Thyroid gland (tissue), 4 donors: ENCODE measurements around the gene IPP. TPM values are rescaled to one million over a fixed set of nuclear protein-coding genes. Genes with fewer than 3 reads are reported as not detected.

Experiments
- DNase-seq, 2 donors: peaks; one replicate each; pipeline ENCODE4 v3.0.0-alpha.2; 2019
- H3K27ac ChIP-seq, 3 donors: fragments of 200-600 bp; sonication (generic); 1 replicate in 2 of 3; 2 replicates in 1 of 3; pipeline ENCODE4 v1.5.1; 2016 to 2019; ENCODE audit warnings: mild to moderate bottlenecking in 1 of 3, moderate library complexity in 1 of 3
- H3K27me3 ChIP-seq: fragments of 200-600 bp; sonication (generic); one replicate; pipeline ENCODE4 v1.5.1; 2019
- H3K36me3 ChIP-seq, 2 donors: fragments of 200-600 bp; sonication (generic); one replicate each; pipeline ENCODE4 v1.5.1; 2016 to 2019
- H3K4me1 ChIP-seq, 2 donors: fragments of 200-600 bp; sonication (generic); one replicate each; pipeline ENCODE4 v1.5.1; 2017 to 2019
- H3K4me3 ChIP-seq, 3 donors: fragments of 200-600 bp; sonication (generic); replicated peaks in 1 of 3; 1 replicate in 2 of 3; 2 replicates in 1 of 3; pipeline ENCODE4 v1.5.1; 2016; ENCODE audit warnings: mild to moderate bottlenecking in 1 of 3
- H3K9me3 ChIP-seq: fragments of 200-600 bp; sonication (generic); one replicate; pipeline ENCODE4 v1.5.1; 2017
- CTCF ChIP-seq, 6 experiments: fragments of 200-600 bp in 3 of 6; fragments of 450-650 bp in 3 of 6; sonication (generic) in 3 of 6; IDR thresholded peaks; one replicate each; pipeline ENCODE4 v1.5.1; 2016 to 2019; ENCODE audit warnings: antibody characterized with exemption in 6 of 6, mild to moderate bottlenecking in 2 of 6, inconsistent platforms in 1 of 6, moderate library complexity in 1 of 6
- POLR2A ChIP-seq, 2 donors: fragments of 450-650 bp; IDR thresholded peaks; one replicate each; pipeline ENCODE4 v1.6.1; 2017; ENCODE audit warnings: antibody characterized with exemption in 2 of 2, mild to moderate bottlenecking in 2 of 2, moderate library complexity in 1 of 2
- WGBS, 2 donors: methylation state at CpG; one replicate each; pipeline ENCODE4 v1.1.5; 2017; 5-methylcytosine and 5-hydroxymethylcytosine counted together
- intact Hi-C: fragments of 100-400 bp; cut with DNase I; formaldehyde crosslinking; loops from one replicate; pipeline ENCODE4 v1.15.1; 2023
- total RNA-seq, 4 donors: library from RNA; depleted of rRNA; stranded (reverse); fragments of >200 nt; gene quantifications; one replicate each; pipeline ENCODE4 v1.2.3, GENCODE V29; 2016

Gene IPP
- total RNA-seq, 4 donors from 2014 or later = 14.9 to 20.1 (median 17.8) TPM

DNA sequence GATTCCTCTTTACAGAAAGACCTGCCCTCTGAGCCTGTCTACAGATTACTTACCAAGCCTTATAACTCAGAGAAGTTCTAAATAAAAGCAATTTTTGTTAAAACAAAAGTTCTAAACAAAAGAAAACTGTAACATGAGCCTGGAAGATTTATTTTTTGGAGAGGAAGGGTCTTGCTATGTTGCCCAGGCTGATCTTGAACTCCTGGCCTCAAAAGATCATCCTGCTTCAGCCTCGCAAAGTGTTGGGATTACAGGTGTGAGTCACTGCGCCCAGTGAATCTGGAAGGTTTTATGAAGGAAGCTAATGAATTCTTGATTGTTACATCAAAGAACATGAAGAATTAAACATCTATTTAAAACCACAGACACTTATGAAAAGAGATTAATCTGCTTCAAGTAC is 91.2 kb downstream of the IPP start:
- DNase-seq = no peak
- WGBS, 2 donors = 91 to 96% methylated on average over 2 of the region's 2 CpGs
- TF ChIP-seq POLR2A (IDR thresholded peaks at IDR 0.05) = no peak
- no peak for TF ChIP-seq CTCF (IDR thresholded peaks at IDR 0.05)
- intact Hi-C loops = no loop called here
- Histone ChIP-seq H3K27me3 (no peaks in the 10 kb centered on the region), H3K36me3 (peaks cover 43 to 46% of the 10 kb centered on the region in 2 donors), H3K9me3 (no peaks in the 10 kb centered on the region), H3K27ac (no peak overlapping the region), H3K4me3 (no peak overlapping the region), H3K4me1 (no peaks in the 10 kb centered on the region)

- Histone ChIP-seq H3K27me3 (no peaks in the 10 kb centered on the region), H3K9me3 (no peaks in the 10 kb centered on the region), H3K4me3 (no peak overlapping the region), H3K36me3 (peaks cover 51% of the 10 kb centered on the region in 2 donors), H3K4me1 (no peaks in the 10 kb centered on the region), H3K27ac (no peak overlapping the region)
- WGBS, 2 donors = 84 to 88% methylated on average over 2 of the region's 2 CpGs
- no peak for DNase-seq
- intact Hi-C loops = no loop called here
- TF ChIP-seq CTCF (IDR thresholded peaks at IDR 0.05) (no peak), POLR2A (IDR thresholded peaks at IDR 0.05) (no peak)
Observed at GRCh38 chr1:45658171-45658570, 92.3 kb downstream of the IPP start.

- 97 to 98% methylated on average over 3 of the region's 3 CpGs for WGBS, 2 donors
- Histone ChIP-seq H3K4me1 (no peaks in the 10 kb centered on the region), H3K27me3 (no peaks in the 10 kb centered on the region), H3K27ac (no peak overlapping the region), H3K4me3 (no peak overlapping the region), H3K36me3 (peaks cover 51 to 55% of the 10 kb centered on the region in 2 donors), H3K9me3 (no peaks in the 10 kb centered on the region)
- TF ChIP-seq POLR2A (IDR thresholded peaks at IDR 0.05) = no peak
- TF ChIP-seq CTCF (IDR thresholded peaks at IDR 0.05) = no peak
- intact Hi-C loops = no loop called here
- no peak for DNase-seq
Observed at GRCh38 chr1:45656573-45657226, 93.8 kb downstream of the IPP start.

DNA sequence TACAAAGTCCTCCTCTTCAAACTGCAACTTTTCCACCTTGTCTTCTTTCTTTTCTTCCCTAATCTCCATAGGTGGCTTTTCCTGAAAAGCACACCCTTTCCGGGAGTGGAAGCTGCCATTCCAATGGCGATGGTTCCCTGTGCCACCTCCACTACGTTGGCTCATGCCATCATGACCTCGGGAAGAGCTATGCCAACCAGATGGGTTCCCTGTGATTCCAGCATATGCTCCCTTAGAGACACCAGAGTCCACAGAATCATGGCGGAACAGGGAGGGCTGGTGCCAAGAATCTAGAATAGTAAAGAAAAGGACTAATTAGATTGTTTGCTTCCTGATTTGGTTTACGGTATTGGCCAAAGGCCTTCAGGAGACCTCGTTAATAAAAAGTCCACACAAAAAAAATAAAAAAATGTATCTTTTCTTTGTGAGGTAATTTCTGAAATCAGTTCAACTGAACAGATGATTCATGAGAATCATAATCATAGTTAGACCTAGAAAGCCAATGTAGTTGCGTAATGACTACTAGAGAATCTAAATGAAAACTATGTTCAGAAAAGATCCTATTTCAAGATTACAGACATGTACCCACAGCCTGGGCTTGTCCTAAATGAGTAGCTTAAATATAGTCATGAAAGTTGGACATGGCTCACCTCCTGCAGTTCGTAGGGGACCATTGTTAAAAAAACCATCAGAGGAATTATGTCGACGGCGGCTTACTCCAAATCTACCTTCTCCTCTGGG is 95.7 kb downstream of the IPP start:
- H3K36me3 ChIP-seq = peaks cover 61 to 62% of the 10 kb centered on the region in 2 donors
- no peaks in the 10 kb centered on the region for H3K27me3 ChIP-seq
- no peak overlapping the region for H3K27ac ChIP-seq
- TF ChIP-seq POLR2A (IDR thresholded peaks at IDR 0.05) = no peak
- no peak for TF ChIP-seq CTCF (IDR thresholded peaks at IDR 0.05)
- WGBS, 2 donors = 95% methylated on average over 12 of the region's 12 CpGs
- H3K9me3 ChIP-seq = no peaks in the 10 kb centered on the region
- intact Hi-C loops = no loop called here
- DNase-seq = no peak
- H3K4me3 ChIP-seq = no peak overlapping the region
- no peaks in the 10 kb centered on the region for H3K4me1 ChIP-seq

Other genes starting within 250 kb of the IPP start
- gene PRDX1, start 228.8 kb downstream of the IPP start, total RNA-seq = 1,000 to 10,000 TPM in 2 of 4 donors, 100 to 1,000 TPM in 2; 872 to 1,202 (median 1,015) TPM
- gene AKR1A1, start 199.8 kb downstream of the IPP start, total RNA-seq = 100 to 1,000 TPM in 3 of 4 donors, 10 to 100 TPM in 1; 67.5 to 143 (median 127) TPM
- 10 to 100 TPM; 45.8 to 98.3 (median 75.1) TPM for gene NASP, start 166.6 kb downstream of the IPP start, total RNA-seq
- 1 to 10 TPM; 3.5 to 5.3 (median 3.8) TPM for gene CCDC17, start 126.6 kb downstream of the IPP start, total RNA-seq
- gene GPBP1L1, start 64.1 kb downstream of the IPP start, total RNA-seq = 100 to 1,000 TPM; 146 to 220 (median 176) TPM
- gene TMEM69, start 62.5 kb downstream of the IPP start, total RNA-seq = 10 to 100 TPM; 15.7 to 30.9 (median 25.7) TPM
- 10 to 100 TPM; 18.8 to 22.2 (median 20.2) TPM for gene MAST2, start 53.0 kb upstream of the IPP start, total RNA-seq